PC-9 (cell line): ENCODE measurements around the gene CDH24. TPM values are rescaled to one million over a fixed set of nuclear protein-coding genes. Genes with fewer than 3 reads are reported as not detected.

Source experiments
- BruUV-seq: library from RNA; stranded (reverse); fragments of 400-500 nt; replicated peaks from 2 replicates; lab custom pipeline; 2021; lab: Mats Ljungman, UMichigan
- CTCF ChIA-PET: fragments of 300-600 bp; sonication (Branson Sonifier 250); formaldehyde crosslinking; loops from one replicate; lab custom pipeline; 2022; ENCODE audit warnings: antibody characterized with exemption; lab: Charles Lee
- POLR2A ChIA-PET: fragments of 300-600 bp; sonication (Branson Sonifier 250); formaldehyde crosslinking; loops from one replicate; lab custom pipeline; 2022; ENCODE audit warnings: antibody characterized with exemption; ENCODE audit not compliant: unreplicated experiment; lab: Charles Lee
- DNase-seq, 2 experiments: peaks; one replicate each; pipeline versions ENCODE4 v3.0.0 to v3.0.0-alpha.2; 2015 to 2022; ENCODE audit warnings: mixed read lengths in 1 of 2
- H2AFZ ChIP-seq: fragments of 200-600 bp; sonication (generic); 2 replicates; pipeline ENCODE4 v1.8.1; 2017; ENCODE audit warnings: antibody characterized with exemption
- H3F3A ChIP-seq: fragments of 200-600 bp; sonication (generic); 2 replicates; pipeline ENCODE4 v1.8.1; 2017; ENCODE audit warnings: antibody characterized with exemption, mild to moderate bottlenecking, low read depth; ENCODE audit not compliant: insufficient read depth
- H3K27ac ChIP-seq: fragments of 200-600 bp; sonication (generic); 2 replicates; pipeline ENCODE4 v1.6.1; 2016; ENCODE audit warnings: mixed run types
- H3K27me3 ChIP-seq: fragments of 200-600 bp; sonication (generic); 2 replicates; pipeline ENCODE4 v1.6.1; 2016; ENCODE audit warnings: low read depth, mixed run types; ENCODE audit not compliant: insufficient read depth
- H3K36me3 ChIP-seq: fragments of 200-600 bp; sonication (generic); 2 replicates; pipeline ENCODE4 v1.6.1; 2016; ENCODE audit warnings: low read depth, mixed run types
- H3K4me1 ChIP-seq: fragments of 200-600 bp; sonication (generic); replicated peaks from 2 replicates; pipeline ENCODE4 v1.6.1; 2016; ENCODE audit warnings: mixed run types; ENCODE audit not compliant: insufficient read depth
- H3K4me2 ChIP-seq: fragments of 200-600 bp; sonication (generic); 2 replicates; pipeline ENCODE4 v1.6.1; 2017; ENCODE audit warnings: mixed run types
- H3K4me3 ChIP-seq: fragments of 200-600 bp; sonication (generic); 2 replicates; pipeline ENCODE4 v1.6.1; 2016; ENCODE audit warnings: mixed run types
- H3K79me2 ChIP-seq: fragments of 200-600 bp; sonication (generic); 2 replicates; pipeline ENCODE4 v1.6.1; 2017; ENCODE audit warnings: low read depth, mixed run types
- H3K9me2 ChIP-seq: fragments of 200-600 bp; sonication (generic); 2 replicates; pipeline ENCODE4 v1.8.1; 2017; ENCODE audit warnings: mild to moderate bottlenecking; ENCODE audit not compliant: insufficient read depth
- H3K9me3 ChIP-seq: fragments of 200-600 bp; sonication (generic); 2 replicates; pipeline ENCODE4 v1.8.1; 2016; ENCODE audit warnings: low read depth; ENCODE audit not compliant: insufficient read depth
- H4K20me1 ChIP-seq: fragments of 200-600 bp; sonication (generic); 2 replicates; pipeline ENCODE4 v1.8.1; 2017; ENCODE audit not compliant: insufficient read depth
- EZH2 ChIP-seq: fragments of 200-600 bp; sonication (generic); IDR thresholded peaks from 2 replicates; pipeline ENCODE4 v1.8.0; 2017; ENCODE audit warnings: antibody characterized with exemption, low read depth
- intact Hi-C: fragments of 100-400 bp; cut with micrococcal nuclease; formaldehyde crosslinking; loops from one replicate; pipeline ENCODE4 v1.10.0; 2022; ENCODE audit not compliant: unreplicated experiment
- total RNA-seq: library from RNA; stranded (reverse); gene quantifications from 2 replicates; pipeline ENCODE4 v1.2.3, GENCODE V29; 2021
- TF ChIP-seq, protein P1 (sequence below): fragments of 200-600 bp; sonication (generic); conservative IDR thresholded peaks from 2 replicates; pipeline ENCODE4 v1.6.1; 2017; ENCODE audit warnings: mixed run types, antibody characterized with exemption, mild to moderate bottlenecking, moderate library complexity

Gene CDH24
- total RNA-seq, 1 experiment from 2014 or later, result 16.4 TPM

DNA sequence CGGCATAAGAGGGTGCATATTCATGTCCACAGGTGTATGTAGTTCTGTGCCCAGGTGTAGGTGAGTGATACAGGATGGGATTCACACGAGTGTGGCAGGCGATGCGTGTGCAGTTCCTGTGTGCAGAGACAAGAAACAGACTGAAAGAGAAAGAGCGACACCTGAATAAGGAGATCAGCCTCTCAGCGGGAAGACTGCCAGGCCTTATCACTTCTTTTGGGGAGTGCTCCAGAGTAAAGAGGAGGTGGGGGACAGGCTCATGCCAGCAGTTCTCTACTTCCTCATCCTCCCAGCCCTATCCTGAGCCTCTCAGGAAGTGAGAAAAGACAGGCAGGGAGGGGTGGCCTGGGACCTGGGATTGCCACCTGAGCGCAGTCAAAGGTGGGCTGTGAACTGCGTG is 12.5 kb downstream of the CDH24 start:
- Histone ChIP-seq H3K4me2 (no peak overlapping the region), H4K20me1 (no peaks in the 10 kb centered on the region), H3K36me3 (no peaks in the 10 kb centered on the region), H3K9me2 (no peaks in the 10 kb centered on the region), H3K79me2 (no peaks in the 10 kb centered on the region), H3F3A (no peaks in the 10 kb centered on the region), H2AFZ (no peak overlapping the region), H3K4me3 (no peak overlapping the region), H3K9me3 (no peaks in the 10 kb centered on the region), H3K27ac (no peak overlapping the region), H3K4me1 (no peaks in the 10 kb centered on the region), H3K27me3 (no peaks in the 10 kb centered on the region)
- BruUV-seq, result no TSS peak
- no peak for DNase-seq
- ChIA-PET CTCF (no interaction called here), POLR2A (no interaction called here)
- TF ChIP-seq, protein P1, sequence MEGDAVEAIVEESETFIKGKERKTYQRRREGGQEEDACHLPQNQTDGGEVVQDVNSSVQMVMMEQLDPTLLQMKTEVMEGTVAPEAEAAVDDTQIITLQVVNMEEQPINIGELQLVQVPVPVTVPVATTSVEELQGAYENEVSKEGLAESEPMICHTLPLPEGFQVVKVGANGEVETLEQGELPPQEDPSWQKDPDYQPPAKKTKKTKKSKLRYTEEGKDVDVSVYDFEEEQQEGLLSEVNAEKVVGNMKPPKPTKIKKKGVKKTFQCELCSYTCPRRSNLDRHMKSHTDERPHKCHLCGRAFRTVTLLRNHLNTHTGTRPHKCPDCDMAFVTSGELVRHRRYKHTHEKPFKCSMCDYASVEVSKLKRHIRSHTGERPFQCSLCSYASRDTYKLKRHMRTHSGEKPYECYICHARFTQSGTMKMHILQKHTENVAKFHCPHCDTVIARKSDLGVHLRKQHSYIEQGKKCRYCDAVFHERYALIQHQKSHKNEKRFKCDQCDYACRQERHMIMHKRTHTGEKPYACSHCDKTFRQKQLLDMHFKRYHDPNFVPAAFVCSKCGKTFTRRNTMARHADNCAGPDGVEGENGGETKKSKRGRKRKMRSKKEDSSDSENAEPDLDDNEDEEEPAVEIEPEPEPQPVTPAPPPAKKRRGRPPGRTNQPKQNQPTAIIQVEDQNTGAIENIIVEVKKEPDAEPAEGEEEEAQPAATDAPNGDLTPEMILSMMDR, result no peak
- TF ChIP-seq EZH2, result no peak
- intact Hi-C loops, result no loop called here

DNA sequence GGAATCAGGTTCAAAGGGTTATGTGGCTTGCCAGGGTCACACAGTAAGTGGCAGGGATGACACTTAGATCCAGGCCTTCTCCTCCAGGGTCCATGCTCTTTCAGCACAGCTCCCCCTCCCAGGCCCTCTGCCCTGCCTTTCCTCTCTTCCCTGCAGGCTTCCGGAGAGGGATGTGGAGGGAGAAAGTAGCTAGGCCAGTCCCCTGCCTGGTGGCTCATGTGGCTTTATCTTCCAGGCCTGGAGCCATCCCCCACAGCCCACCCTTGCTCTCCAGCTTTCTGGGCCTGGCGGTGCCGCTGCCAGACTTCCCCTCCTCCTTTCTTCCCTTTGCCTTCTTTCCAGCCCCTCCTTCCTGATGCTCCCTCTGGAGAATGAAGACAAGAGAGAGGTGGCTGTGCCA is 13.6 kb downstream of the CDH24 start:
- H4K20me1 ChIP-seq, result no peaks in the 10 kb centered on the region
- no peak overlapping the region for H3K27ac ChIP-seq
- no peak overlapping the region for H2AFZ ChIP-seq
- CTCF ChIA-PET, result no interaction called here
- H3K27me3 ChIP-seq, result no peaks in the 10 kb centered on the region
- no peaks in the 10 kb centered on the region for H3K9me2 ChIP-seq
- BruUV-seq, result no TSS peak
- H3K4me1 ChIP-seq, result no peaks in the 10 kb centered on the region
- intact Hi-C loops, result no loop called here
- DNase-seq, result no peak
- TF ChIP-seq, protein P1, result no peak
- TF ChIP-seq EZH2, result no peak
- no peaks in the 10 kb centered on the region for H3K36me3 ChIP-seq
- no peaks in the 10 kb centered on the region for H3K9me3 ChIP-seq
- H3F3A ChIP-seq, result no peaks in the 10 kb centered on the region
- no peaks in the 10 kb centered on the region for H3K79me2 ChIP-seq
- H3K4me3 ChIP-seq, result no peak overlapping the region
- POLR2A ChIA-PET, result no interaction called here
- H3K4me2 ChIP-seq, result no peak overlapping the region

DNA sequence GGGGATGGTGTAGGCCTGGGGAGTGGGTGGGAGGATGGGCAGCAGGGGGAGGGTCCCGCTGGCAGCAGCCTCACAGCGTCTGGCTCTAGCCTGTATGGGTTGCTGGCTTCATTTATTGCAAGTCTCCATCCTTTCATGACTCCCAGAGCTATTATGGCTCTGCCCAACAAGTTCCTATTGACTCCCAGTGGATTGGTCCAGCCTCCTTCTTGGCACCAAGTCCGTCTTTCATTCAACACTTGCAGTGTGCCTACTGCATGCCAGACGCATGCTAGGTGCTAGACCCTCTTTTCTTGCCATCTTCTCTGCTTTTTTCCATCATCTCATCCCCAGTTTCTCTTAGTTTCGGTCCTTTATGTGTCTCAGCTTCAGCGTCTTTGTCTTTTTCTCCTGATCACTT is 14.2 kb downstream of the CDH24 start:
- no peaks in the 10 kb centered on the region for H3K9me2 ChIP-seq
- H3F3A ChIP-seq, result no peaks in the 10 kb centered on the region
- H3K27ac ChIP-seq, result no peak overlapping the region
- H3K9me3 ChIP-seq, result no peaks in the 10 kb centered on the region
- H3K4me2 ChIP-seq, result no peak overlapping the region
- TF ChIP-seq, protein P1, result no peak
- no peak for TF ChIP-seq EZH2
- H3K4me1 ChIP-seq, result no peaks in the 10 kb centered on the region
- H3K4me3 ChIP-seq, result no peak overlapping the region
- POLR2A ChIA-PET, result interaction anchor here (0.6 kb wide), 1 partner anchor 10 kb away, joined by 4 read pairs; no protein-coding TSS in a partner anchor
- no peaks in the 10 kb centered on the region for H4K20me1 ChIP-seq
- intact Hi-C loops, result no loop called here
- CTCF ChIA-PET, result no interaction called here
- H3K36me3 ChIP-seq, result no peaks in the 10 kb centered on the region
- no peaks in the 10 kb centered on the region for H3K27me3 ChIP-seq
- H2AFZ ChIP-seq, result no peak overlapping the region
- no peak for DNase-seq
- no TSS peak for BruUV-seq
- H3K79me2 ChIP-seq, result no peaks in the 10 kb centered on the region
